Fibroblast of pulmonary artery (primary cell): ENCODE measurements around the gene ORM2.

Experiments
- DNase-seq: peaks from one replicate; pipeline ENCODE4 v3.0.0-alpha.2; 2010; ENCODE audit warnings: low read depth
- H3K4me3 ChIP-seq: replicated peaks from 2 replicates; pipeline ENCODE4 v1.5.1; 2011; ENCODE audit warnings: low read depth, mild to moderate bottlenecking, control low read depth, low read length, moderate library complexity
- TF ChIP-seq, protein P1 (sequence below): IDR thresholded peaks from 2 replicates; pipeline ENCODE4 v1.5.1; 2011; ENCODE audit warnings: mild to moderate bottlenecking, control low read depth, low read length, inconsistent platforms; ENCODE audit errors: missing control alignments

The ORM2 gene

DNA sequence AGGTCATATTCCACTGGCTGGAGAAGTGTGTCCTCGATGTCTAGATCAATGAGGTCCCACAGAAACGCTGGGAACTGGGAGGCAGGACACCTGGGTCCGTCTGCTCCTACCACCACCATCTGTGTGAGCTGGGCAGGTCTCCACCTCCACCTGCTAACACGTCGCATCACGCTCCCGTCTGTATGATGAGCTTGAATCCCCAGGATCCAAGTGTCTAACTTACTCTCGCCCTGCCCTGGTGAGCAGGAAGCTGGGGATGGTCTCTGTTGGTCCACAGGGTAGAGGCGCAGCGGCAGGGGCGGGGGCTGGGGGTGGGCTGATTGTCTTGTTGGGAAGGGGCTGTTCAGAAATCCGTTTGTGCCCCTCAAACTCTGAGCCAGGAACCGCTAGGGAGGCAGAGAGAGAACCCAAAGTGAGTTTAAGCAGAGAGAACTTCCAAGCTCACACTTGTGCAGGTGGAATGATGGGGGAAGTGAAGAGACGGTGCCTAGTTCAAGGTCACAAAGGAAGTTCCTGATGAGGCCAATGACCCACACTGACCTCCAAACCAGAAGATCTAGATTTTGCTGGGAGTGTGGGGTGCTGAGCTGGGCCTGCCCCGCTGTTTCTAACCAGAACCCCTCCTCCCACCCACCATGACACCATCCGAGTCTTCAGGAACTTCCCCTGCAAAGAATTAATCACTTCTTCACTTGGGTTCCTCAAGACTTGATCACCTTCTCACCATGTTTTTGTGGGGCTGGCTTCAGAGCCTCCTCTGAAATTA is 21.1 kb downstream of the ORM2 start:
- H3K4me3 ChIP-seq, result no peak overlapping the region
- DNase-seq, result no peak

GRCh38 chr9:114351932-114352331 is 22.3 kb downstream of the ORM2 start:
- no peak overlapping the region for H3K4me3 ChIP-seq
- DNase-seq, result no peak
- TF ChIP-seq, protein P1, sequence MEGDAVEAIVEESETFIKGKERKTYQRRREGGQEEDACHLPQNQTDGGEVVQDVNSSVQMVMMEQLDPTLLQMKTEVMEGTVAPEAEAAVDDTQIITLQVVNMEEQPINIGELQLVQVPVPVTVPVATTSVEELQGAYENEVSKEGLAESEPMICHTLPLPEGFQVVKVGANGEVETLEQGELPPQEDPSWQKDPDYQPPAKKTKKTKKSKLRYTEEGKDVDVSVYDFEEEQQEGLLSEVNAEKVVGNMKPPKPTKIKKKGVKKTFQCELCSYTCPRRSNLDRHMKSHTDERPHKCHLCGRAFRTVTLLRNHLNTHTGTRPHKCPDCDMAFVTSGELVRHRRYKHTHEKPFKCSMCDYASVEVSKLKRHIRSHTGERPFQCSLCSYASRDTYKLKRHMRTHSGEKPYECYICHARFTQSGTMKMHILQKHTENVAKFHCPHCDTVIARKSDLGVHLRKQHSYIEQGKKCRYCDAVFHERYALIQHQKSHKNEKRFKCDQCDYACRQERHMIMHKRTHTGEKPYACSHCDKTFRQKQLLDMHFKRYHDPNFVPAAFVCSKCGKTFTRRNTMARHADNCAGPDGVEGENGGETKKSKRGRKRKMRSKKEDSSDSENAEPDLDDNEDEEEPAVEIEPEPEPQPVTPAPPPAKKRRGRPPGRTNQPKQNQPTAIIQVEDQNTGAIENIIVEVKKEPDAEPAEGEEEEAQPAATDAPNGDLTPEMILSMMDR, result no peak

More for the DNA sequence above, 21.1 kb downstream of the ORM2 start:
- TF ChIP-seq, protein P1, result no peak

GRCh38 chr9:114355821-114356220 is 26.2 kb downstream of the ORM2 start:
- TF ChIP-seq, protein P1, result no peak
- DNase-seq, result no peak
- H3K4me3 ChIP-seq, result no peak overlapping the region

DNA sequence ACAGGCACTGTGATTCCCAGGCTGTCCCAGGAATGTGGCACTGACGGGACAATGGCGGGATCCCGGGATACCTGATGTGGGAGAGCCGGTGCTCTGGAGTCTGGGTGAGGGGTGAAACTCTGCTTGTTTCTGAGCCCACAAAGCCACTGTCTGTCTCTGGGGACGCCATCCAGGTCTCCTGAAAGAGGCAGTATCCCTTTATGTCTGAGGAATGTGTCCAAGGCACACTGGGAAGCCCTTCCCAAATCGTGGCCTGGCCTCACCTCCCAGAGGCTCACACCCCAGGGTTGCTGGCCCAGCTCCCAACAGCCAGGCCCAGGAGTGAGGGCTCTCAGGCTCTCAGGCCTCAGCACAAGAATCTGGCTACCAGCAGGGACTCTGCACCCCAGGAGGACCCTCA is 27.1 kb downstream of the ORM2 start:
- H3K4me3 ChIP-seq, result no peak overlapping the region
- TF ChIP-seq, protein P1, result no peak
- DNase-seq, result no peak

GRCh38 chr9:114357360-114357759 is 27.7 kb downstream of the ORM2 start:
- DNase-seq, result no peak

GRCh38 chr9:114357911-114358328 is 28.3 kb downstream of the ORM2 start:
- TF ChIP-seq, protein P1, result no peak
- no peak for DNase-seq
- no peak overlapping the region for H3K4me3 ChIP-seq

More at GRCh38 chr9:114357360-114357759, 27.7 kb downstream of the ORM2 start:
- H3K4me3 ChIP-seq, result no peak overlapping the region
- TF ChIP-seq, protein P1, result no peak

DNA sequence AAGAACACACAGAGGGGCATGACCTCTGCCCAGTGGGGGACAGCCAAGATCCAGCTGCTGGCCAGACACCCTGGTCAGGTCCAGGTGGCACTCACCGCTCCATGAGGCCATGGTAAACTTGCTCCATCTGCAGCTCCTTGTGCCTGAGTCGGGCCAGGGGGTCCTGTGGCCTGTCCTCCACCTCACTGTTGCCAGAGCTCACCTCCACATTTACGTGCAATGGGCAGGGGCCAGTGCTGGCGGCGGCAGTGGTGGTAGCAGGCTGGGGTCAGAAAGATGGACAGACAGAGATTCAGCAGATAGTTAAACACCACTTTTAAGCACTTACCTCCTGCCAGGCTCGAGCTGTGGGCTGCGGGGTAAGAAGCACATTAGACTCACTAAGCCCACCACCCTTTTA is 30.1 kb downstream of the ORM2 start:
- no peak overlapping the region for H3K4me3 ChIP-seq
- TF ChIP-seq, protein P1, result no peak
- no peak for DNase-seq
